SK-N-MC (cell line): ENCODE data around the gene BPI.
"Not testable (repeated sequence)": the region's sequence is repeated elsewhere in the genome, so short reads cannot be mapped to it uniquely, and the experiment has no call there.

ENCODE experiments used
- DNase-seq: peaks from one replicate; pipeline ENCODE4 v3.0.0-alpha.2; 2011; ENCODE audit warnings: low read depth, low spot score
- H3K27ac ChIP-seq: fragments of 200-600 bp; sonication (generic); 2 replicates; pipeline ENCODE4 v1.5.1; 2016; ENCODE audit warnings: mixed run types
- H3K36me3 ChIP-seq: fragments of 200-600 bp; sonication (generic); 2 replicates; pipeline ENCODE4 v1.6.1; 2017; ENCODE audit warnings: antibody characterized with exemption, low read length, mixed read lengths; ENCODE audit not compliant: insufficient read depth
- H3K4me3 ChIP-seq: fragments of 200-600 bp; sonication (generic); 2 replicates; pipeline ENCODE4 v1.5.1; 2016
- H3K9ac ChIP-seq: fragments of 200-600 bp; sonication (generic); 2 replicates; pipeline ENCODE4 v1.8.0; 2017; ENCODE audit warnings: mixed run types, mixed read lengths; ENCODE audit not compliant: insufficient read length
- H3K9me3 ChIP-seq: fragments of 200-600 bp; sonication (generic); 2 replicates; pipeline ENCODE4 v1.6.1; 2017; ENCODE audit warnings: low read depth, mild to moderate bottlenecking, antibody characterized with exemption, low read length, moderate library complexity, mixed read lengths
- EZH2 ChIP-seq: fragments of 200-600 bp; sonication (generic); IDR thresholded peaks from one replicate; pipeline ENCODE4 v1.6.1; 2017; ENCODE audit warnings: antibody characterized with exemption
- FOXP2 ChIP-seq: optimal IDR thresholded peaks from 2 replicates; pipeline ENCODE3; 2011; ENCODE audit warnings: mild to moderate bottlenecking, moderate library complexity; ENCODE audit not compliant: insufficient read depth; ENCODE audit errors: extremely low read length, control extremely low read depth
- POLR2AphosphoS5 ChIP-seq: IDR thresholded peaks from 2 replicates; pipeline ENCODE4 v1.6.1; 2012; ENCODE audit warnings: mild to moderate bottlenecking, low read depth, low read length, borderline replicate concordance

The BPI gene

DNA sequence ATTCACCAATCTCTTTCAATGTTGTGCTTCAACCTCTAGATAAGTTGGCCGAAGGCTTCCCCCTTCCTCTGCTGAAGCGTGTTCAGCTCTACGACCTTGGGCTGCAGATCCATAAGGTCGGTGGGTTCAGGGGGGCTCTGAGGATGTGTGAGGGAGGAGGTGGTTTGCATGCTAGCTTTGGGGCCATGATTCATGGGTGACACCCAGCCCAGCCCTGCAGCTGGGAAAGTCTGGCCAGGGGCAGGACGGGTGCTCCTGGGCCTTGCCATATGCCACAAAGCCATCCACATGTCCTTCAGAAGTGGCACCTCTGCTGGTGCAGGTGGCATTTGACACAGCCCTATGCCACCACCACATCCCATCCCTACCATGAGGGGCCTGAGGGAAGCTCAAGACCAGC lies 69.9 kb downstream of the BPI start:
- H3K27ac ChIP-seq: no peak overlapping the region
- no peak overlapping the region for H3K4me3 ChIP-seq
- no peak overlapping the region for H3K9ac ChIP-seq
- TF ChIP-seq FOXP2 (no peak), POLR2AphosphoS5 (no peak), EZH2 (no peak)
- no peak for DNase-seq
- no peaks in the 10 kb centered on the region for H3K9me3 ChIP-seq
- no peaks in the 10 kb centered on the region for H3K36me3 ChIP-seq

- no peak overlapping the region for H3K4me3 ChIP-seq
- TF ChIP-seq POLR2AphosphoS5 (no peak), FOXP2 (no peak), EZH2 (no peak)
- H3K27ac ChIP-seq: no peak overlapping the region
- DNase-seq: no peak
- H3K9me3 ChIP-seq: no peaks in the 10 kb centered on the region
- H3K36me3 ChIP-seq: no peaks in the 10 kb centered on the region
- no peak overlapping the region for H3K9ac ChIP-seq
Measured at GRCh38 chr20:38377039-38377685, 73.2 kb downstream of the BPI start.

DNA sequence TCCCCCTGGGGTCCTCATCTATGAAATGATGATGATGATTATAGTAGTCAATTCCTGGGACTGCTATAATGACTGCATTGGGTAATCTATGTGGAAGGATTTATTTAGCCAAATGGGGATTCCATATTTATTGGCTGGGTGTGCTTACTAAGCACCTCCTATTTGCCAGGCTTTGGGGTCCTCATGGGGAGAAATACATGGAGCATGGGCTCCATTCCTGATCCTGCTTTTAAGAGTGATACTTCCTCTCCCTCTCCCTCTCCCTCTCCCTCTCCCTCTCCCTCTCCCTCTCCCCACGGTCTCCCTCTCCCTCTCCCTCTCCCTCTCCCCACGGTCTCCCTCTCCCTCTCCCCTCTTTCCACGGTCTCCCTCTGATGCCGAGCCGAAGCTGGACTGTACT lies 73.9 kb downstream of the BPI start:
- not testable (repeated sequence) for DNase-seq, H3K9ac ChIP-seq, H3K9me3 ChIP-seq, H3K27ac ChIP-seq, H3K36me3 ChIP-seq, H3K4me3 ChIP-seq

GRCh38 chr20:38383147-38383546 lies 79.2 kb downstream of the BPI start:
- H3K9me3 ChIP-seq: no peaks in the 10 kb centered on the region
- H3K27ac ChIP-seq: no peak overlapping the region
- no peaks in the 10 kb centered on the region for H3K36me3 ChIP-seq
- H3K9ac ChIP-seq: no peak overlapping the region
- TF ChIP-seq FOXP2: no peak
- no peak for TF ChIP-seq POLR2AphosphoS5
- no peak for TF ChIP-seq EZH2
- H3K4me3 ChIP-seq: no peak overlapping the region
- no peak for DNase-seq

DNA sequence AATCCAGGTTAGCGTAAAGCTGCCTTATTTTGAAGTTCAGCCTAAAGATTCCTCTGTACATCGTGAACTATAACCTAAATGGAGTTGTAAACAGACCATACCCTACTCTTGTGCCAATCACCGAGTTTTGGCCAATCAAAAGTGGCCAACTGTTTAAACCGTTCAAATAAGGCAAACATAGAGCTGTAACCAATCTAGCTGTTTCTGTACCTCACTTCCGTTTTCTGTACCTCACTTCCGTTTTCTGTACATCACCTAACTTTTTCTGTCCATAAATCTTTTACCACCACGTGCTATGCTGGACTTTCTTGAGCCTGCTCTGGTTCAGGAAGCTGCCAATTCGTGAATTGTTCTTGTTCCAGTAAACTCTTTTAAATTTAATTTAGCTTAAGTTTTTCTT lies 82.0 kb downstream of the BPI start:
- Histone ChIP-seq H3K27ac (no peak overlapping the region), H3K36me3 (no peaks in the 10 kb centered on the region), H3K9ac (no peak overlapping the region), H3K4me3 (no peak overlapping the region), H3K9me3 (no peaks in the 10 kb centered on the region)
- TF ChIP-seq EZH2 (no peak), POLR2AphosphoS5 (no peak), FOXP2 (no peak)
- no peak for DNase-seq

DNA sequence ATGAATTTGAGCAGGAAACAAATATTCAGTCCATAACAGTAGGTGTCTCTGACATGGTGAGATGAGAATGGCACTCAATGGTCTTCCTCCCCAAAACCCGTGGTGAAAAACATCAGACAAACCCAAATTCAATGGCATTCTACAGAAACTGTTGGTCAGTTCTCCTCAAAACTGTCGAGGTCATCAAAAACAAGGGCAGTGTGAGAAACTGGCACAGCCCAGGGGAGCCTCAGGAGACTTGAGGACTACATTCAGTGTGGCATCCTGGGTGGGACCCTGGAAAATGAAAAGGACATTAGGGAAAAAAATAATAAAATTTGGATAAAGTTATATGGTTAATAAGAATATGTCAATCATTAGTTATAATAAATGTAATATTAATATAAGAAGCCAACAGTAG lies 82.9 kb downstream of the BPI start:
- DNase-seq: no peak
- TF ChIP-seq POLR2AphosphoS5 (no peak), FOXP2 (no peak), EZH2 (no peak)
- no peaks in the 10 kb centered on the region for H3K36me3 ChIP-seq
- H3K4me3 ChIP-seq: no peak overlapping the region
- no peak overlapping the region for H3K9ac ChIP-seq
- no peak overlapping the region for H3K27ac ChIP-seq
- H3K9me3 ChIP-seq: no peaks in the 10 kb centered on the region
